SK-N-SH treated with all-trans-retinoic acid at 6 μM for 48 hours (cell line): ENCODE data around the gene TNIP1.

Source experiments
- ATAC-seq: fragments of 200-7000 bp; cut with Tn5 transposase; 3 replicates; pipeline ENCODE4 v1.9.1; 2020; ENCODE audit warnings: mild to moderate bottlenecking, moderate library complexity
- ARNTL ChIP-seq: fragments of 450-650 bp; formaldehyde crosslinking; IDR thresholded peaks from 2 replicates; pipeline ENCODE4 v1.5.0; 2020; ENCODE audit warnings: low read depth, mild to moderate bottlenecking, moderate library complexity, borderline replicate concordance
- CREB5 ChIP-seq: fragments of 250-450 bp; sonication (Bioruptor Pico); IDR thresholded peaks from 2 replicates; pipeline ENCODE4 v1.5.1; 2020; ENCODE audit warnings: low read depth, mild to moderate bottlenecking, moderate library complexity
- CSDC2 ChIP-seq: fragments of 250-450 bp; sonication (Bioruptor Pico); IDR thresholded peaks from 2 replicates; pipeline ENCODE4 v1.5.0; 2020; ENCODE audit warnings: mild to moderate bottlenecking, moderate library complexity
- ESRRG ChIP-seq: fragments of 250-450 bp; sonication (Bioruptor Pico); IDR thresholded peaks from 2 replicates; pipeline ENCODE4 v1.6.1; 2021; ENCODE audit warnings: mild to moderate bottlenecking
- GLIS3 ChIP-seq: fragments of 250-450 bp; sonication (Bioruptor Pico); IDR thresholded peaks from 2 replicates; pipeline ENCODE4 v1.5.0; 2020; ENCODE audit warnings: mild to moderate bottlenecking, moderate library complexity
- ISL1 ChIP-seq: fragments of 250-450 bp; sonication (Bioruptor Pico); IDR thresholded peaks from 2 replicates; pipeline ENCODE4 v2.1.2; 2022; ENCODE audit warnings: mild to moderate bottlenecking, moderate library complexity
- OSR1 ChIP-seq: fragments of 250-450 bp; sonication (Bioruptor Pico); IDR thresholded peaks from 2 replicates; pipeline ENCODE4 v1.8.0; 2022; ENCODE audit warnings: moderate library complexity, mild to moderate bottlenecking, inconsistent platforms
- PATZ1 ChIP-seq: fragments of 250-450 bp; sonication (Bioruptor Pico); IDR thresholded peaks from 2 replicates; pipeline ENCODE4 v1.8.0; 2020; ENCODE audit warnings: mild to moderate bottlenecking, moderate library complexity, borderline replicate concordance
- POU6F1 ChIP-seq: fragments of 250-450 bp; sonication (Bioruptor Pico); IDR thresholded peaks from 2 replicates; pipeline ENCODE4 v1.8.0; 2021; ENCODE audit warnings: low read depth, mild to moderate bottlenecking, moderate library complexity, borderline replicate concordance
- PPARA ChIP-seq: fragments of 250-450 bp; sonication (Bioruptor Pico); IDR thresholded peaks from 2 replicates; pipeline ENCODE4 v1.5.0; 2020; ENCODE audit warnings: mild to moderate bottlenecking, borderline replicate concordance
- RARB ChIP-seq: fragments of 250-450 bp; sonication (Bioruptor Pico); IDR thresholded peaks from 2 replicates; pipeline ENCODE4 v1.8.0; 2021; ENCODE audit warnings: mild to moderate bottlenecking, moderate library complexity
- SNAI2 ChIP-seq: fragments of 250-450 bp; sonication (Bioruptor Pico); IDR thresholded peaks from 2 replicates; pipeline ENCODE4 v1.5.0; 2020; ENCODE audit warnings: mild to moderate bottlenecking, moderate library complexity
- TCF4 ChIP-seq: fragments of 250-450 bp; sonication (Bioruptor Pico); IDR thresholded peaks from 2 replicates; pipeline ENCODE4 v1.8.0; 2021; ENCODE audit warnings: mild to moderate bottlenecking, moderate library complexity, borderline replicate concordance
- TOX ChIP-seq: fragments of 250-450 bp; sonication (Bioruptor Pico); IDR thresholded peaks from 2 replicates; pipeline ENCODE4 v1.8.0; 2021; ENCODE audit warnings: mild to moderate bottlenecking, moderate library complexity, borderline replicate concordance
- TSHZ2 ChIP-seq: fragments of 250-450 bp; sonication (Bioruptor Pico); IDR thresholded peaks from 2 replicates; pipeline ENCODE4 v1.5.0; 2020; ENCODE audit warnings: mild to moderate bottlenecking, moderate library complexity
- ZC3H10 ChIP-seq: fragments of 250-450 bp; sonication (Bioruptor Pico); IDR thresholded peaks from 2 replicates; pipeline ENCODE4 v1.5.1; 2021; ENCODE audit warnings: mild to moderate bottlenecking, moderate library complexity
- ZFP3 ChIP-seq: fragments of 250-450 bp; sonication (Bioruptor Pico); IDR thresholded peaks from 2 replicates; pipeline ENCODE4 v1.5.0; 2020; ENCODE audit warnings: mild to moderate bottlenecking, moderate library complexity
- ZFP30 ChIP-seq: fragments of 450-650 bp; formaldehyde crosslinking; IDR thresholded peaks from 2 replicates; pipeline ENCODE4 v1.5.0; 2022; ENCODE audit warnings: mild to moderate bottlenecking, moderate library complexity
- ZNF565 ChIP-seq: fragments of 450-650 bp; formaldehyde crosslinking; conservative IDR thresholded peaks from 2 replicates; pipeline ENCODE4 v1.5.0; 2020; ENCODE audit warnings: low read depth, mild to moderate bottlenecking, moderate library complexity
- ZNF70 ChIP-seq: fragments of 450-650 bp; formaldehyde crosslinking; IDR thresholded peaks from 2 replicates; pipeline ENCODE4 v1.5.0; 2020; ENCODE audit warnings: mild to moderate bottlenecking, moderate library complexity
- ZNF8 ChIP-seq: fragments of 450-650 bp; formaldehyde crosslinking; IDR thresholded peaks from 2 replicates; pipeline ENCODE4 v1.5.0; 2020; ENCODE audit warnings: mild to moderate bottlenecking, moderate library complexity
- TF ChIP-seq, protein P1 (sequence below): fragments of 250-450 bp; sonication (Bioruptor Pico); IDR thresholded peaks from 2 replicates; pipeline ENCODE4 v1.5.1; 2021; ENCODE audit warnings: mild to moderate bottlenecking, moderate library complexity

Gene TNIP1

DNA sequence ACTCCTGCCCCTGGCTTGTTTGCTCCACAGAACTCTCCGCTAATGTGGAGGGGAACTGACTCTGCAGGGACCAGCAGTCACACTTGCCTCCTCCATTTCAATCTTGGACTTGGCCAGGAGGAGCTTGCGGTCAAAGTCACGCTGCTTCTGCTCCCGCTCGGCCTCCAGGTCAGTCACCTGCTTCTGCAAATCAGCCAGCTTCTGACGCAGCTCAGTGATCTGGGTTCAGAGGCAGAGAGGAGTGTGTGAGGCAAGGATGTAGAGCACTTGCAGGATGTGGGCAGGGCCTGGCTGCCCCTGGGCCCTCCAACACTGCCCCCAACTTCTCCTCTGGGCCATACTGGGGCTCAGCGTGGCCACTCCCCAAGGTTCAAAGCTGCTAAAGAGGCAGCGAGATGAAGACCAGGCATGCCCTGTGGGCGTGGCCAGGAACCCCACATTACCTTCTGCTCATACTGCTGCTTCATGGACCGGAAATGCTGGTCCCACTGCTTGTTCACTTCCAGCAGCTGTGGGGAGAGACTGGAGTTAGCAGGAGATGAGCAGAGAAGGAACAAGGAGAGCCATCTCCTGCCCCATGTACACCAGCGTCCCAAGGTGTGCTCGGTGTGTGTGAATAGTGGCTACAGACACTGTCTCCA, 38.3 kb downstream of the TNIP1 start:
- ATAC-seq, result no peak

DNA sequence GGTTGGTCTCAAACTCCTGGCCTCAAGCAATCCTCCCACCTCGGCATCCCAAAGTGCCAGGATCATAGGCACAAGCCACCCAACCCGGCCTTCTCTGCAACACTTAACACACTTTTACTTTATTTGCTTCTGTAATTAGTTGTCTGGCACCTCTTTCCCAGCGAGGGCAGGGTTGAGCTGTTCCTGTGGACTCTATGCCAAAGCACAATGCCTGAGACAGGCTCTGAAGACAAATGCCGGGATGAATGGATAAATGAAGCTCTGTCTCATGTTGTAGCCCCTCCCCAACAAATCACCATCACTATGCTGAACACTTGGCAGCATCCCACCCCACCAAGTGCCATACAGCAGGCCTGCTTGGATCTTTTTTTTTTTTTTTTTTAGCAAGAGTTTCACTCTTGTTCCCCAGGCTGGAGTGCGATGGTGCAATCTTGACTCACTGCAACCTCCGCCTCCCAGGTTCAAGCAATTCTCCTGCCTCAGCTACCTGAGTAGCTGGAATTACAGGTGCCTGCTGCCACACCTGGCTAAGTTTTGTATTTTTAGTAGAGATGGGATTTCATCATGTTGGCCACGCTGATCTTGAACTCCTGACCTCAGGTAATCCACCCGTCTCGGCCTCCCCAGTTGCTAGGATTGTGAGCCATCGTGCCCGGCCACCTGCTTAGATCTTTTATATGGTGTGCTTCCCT, 39.1 kb downstream of the TNIP1 start:
- ATAC-seq, result no peak
- TF ChIP-seq ARNTL (CRISPR knock-in tag) (no peak), PATZ1 (CRISPR knock-in tag) (no peak), ISL1 (CRISPR knock-in tag) (no peak), GLIS3 (CRISPR knock-in tag) (no peak), TOX (no peak), RARB (CRISPR knock-in tag) (no peak), CSDC2 (CRISPR knock-in tag) (no peak), PPARA (CRISPR knock-in tag) (no peak), CREB5 (CRISPR knock-in tag) (no peak), ESRRG (CRISPR knock-in tag) (no peak), SNAI2 (CRISPR knock-in tag) (no peak), ZNF8 (CRISPR knock-in tag) (no peak), ZNF565 (CRISPR knock-in tag) (no peak), ZC3H10 (CRISPR knock-in tag) (no peak), ZFP3 (CRISPR knock-in tag) (no peak), ZNF70 (CRISPR knock-in tag) (no peak)
- TF ChIP-seq, protein P1, sequence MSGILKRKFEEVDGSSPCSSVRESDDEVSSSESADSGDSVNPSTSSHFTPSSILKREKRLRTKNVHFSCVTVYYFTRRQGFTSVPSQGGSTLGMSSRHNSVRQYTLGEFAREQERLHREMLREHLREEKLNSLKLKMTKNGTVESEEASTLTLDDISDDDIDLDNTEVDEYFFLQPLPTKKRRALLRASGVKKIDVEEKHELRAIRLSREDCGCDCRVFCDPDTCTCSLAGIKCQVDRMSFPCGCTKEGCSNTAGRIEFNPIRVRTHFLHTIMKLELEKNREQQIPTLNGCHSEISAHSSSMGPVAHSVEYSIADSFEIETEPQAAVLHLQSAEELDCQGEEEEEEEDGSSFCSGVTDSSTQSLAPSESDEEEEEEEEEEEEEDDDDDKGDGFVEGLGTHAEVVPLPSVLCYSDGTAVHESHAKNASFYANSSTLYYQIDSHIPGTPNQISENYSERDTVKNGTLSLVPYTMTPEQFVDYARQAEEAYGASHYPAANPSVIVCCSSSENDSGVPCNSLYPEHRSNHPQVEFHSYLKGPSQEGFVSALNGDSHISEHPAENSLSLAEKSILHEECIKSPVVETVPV (CRISPR knock-in tag), result no peak

More for the DNA sequence above, 38.3 kb downstream of the TNIP1 start:
- TF ChIP-seq ZFP3 (CRISPR knock-in tag), result no peak
- TF ChIP-seq, protein P1 (CRISPR knock-in tag), result no peak

- no peak for ATAC-seq
- TF ChIP-seq ZNF70 (CRISPR knock-in tag) (no peak), POU6F1 (CRISPR knock-in tag) (no peak), TCF4 (no peak), ZC3H10 (CRISPR knock-in tag) (no peak), OSR1 (no peak), TOX (no peak), ZFP3 (CRISPR knock-in tag) (no peak), ARNTL (CRISPR knock-in tag) (no peak), SNAI2 (CRISPR knock-in tag) (no peak), ZFP30 (no peak), RARB (CRISPR knock-in tag) (no peak), ZNF565 (CRISPR knock-in tag) (no peak), PATZ1 (CRISPR knock-in tag) (no peak), TSHZ2 (no peak), ISL1 (CRISPR knock-in tag) (no peak), ESRRG (CRISPR knock-in tag) (no peak)
Observed at GRCh38 chr5:151040211-151040747, 40.6 kb downstream of the TNIP1 start.
